ENCODE measurements around the gene THOC5. TPM values are rescaled to one million over a fixed set of nuclear protein-coding genes. Genes with fewer than 3 reads are reported as not detected.
"Not testable (repeated sequence)": the region's sequence is repeated elsewhere in the genome, so short reads cannot be mapped to it uniquely, and the experiment has no call there.

The THOC5 gene
- total RNA-seq, 1 experiment from 2014 or later: 42.3 TPM

DNA sequence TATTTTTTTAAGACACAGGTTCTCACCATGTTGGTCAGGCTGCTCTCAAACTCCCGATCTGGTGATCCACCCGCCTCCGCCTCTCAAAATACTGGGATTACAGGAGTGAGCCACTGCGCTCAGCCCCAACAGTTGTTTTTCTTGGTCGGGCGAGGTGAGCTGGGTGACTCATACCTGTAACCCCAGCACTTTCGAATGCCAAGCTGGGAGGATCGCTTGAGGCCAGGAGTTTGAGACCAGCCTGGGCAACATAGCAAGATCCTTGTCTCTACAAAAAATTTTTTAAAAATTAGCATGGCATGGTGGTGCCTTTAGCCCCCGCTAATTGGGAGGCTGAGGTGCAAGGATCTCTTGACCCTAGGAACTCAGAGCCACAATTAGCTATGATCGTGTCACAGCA, 42.9 kb upstream of the THOC5 start:
- no peaks in the 10 kb centered on the region for H3K9me2 ChIP-seq (ENCODE audit: insufficient read depth)
- H4K20me1 ChIP-seq (ENCODE audit: insufficient read depth): no peaks in the 10 kb centered on the region
- intact Hi-C loops (cut with micrococcal nuclease; ENCODE audit: unreplicated experiment): no loop called here
- no peak for DNase-seq
- H3K4me2 ChIP-seq: no peak overlapping the region
- TF ChIP-seq, protein P1, sequence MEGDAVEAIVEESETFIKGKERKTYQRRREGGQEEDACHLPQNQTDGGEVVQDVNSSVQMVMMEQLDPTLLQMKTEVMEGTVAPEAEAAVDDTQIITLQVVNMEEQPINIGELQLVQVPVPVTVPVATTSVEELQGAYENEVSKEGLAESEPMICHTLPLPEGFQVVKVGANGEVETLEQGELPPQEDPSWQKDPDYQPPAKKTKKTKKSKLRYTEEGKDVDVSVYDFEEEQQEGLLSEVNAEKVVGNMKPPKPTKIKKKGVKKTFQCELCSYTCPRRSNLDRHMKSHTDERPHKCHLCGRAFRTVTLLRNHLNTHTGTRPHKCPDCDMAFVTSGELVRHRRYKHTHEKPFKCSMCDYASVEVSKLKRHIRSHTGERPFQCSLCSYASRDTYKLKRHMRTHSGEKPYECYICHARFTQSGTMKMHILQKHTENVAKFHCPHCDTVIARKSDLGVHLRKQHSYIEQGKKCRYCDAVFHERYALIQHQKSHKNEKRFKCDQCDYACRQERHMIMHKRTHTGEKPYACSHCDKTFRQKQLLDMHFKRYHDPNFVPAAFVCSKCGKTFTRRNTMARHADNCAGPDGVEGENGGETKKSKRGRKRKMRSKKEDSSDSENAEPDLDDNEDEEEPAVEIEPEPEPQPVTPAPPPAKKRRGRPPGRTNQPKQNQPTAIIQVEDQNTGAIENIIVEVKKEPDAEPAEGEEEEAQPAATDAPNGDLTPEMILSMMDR (conservative IDR thresholded peaks at IDR 0.05): no peak
- TF ChIP-seq EZH2 (IDR thresholded peaks at IDR 0.05; ENCODE audit: low read depth): no peak
- BruUV-seq (replicated peaks): no TSS peak
- peaks cover 7% of the 10 kb centered on the region for H3K4me1 ChIP-seq (replicated peaks; ENCODE audit: insufficient read depth)
- peaks cover 13% of the 10 kb centered on the region; the same call in 1 of the 2 replicates for H3F3A ChIP-seq (ENCODE audit: insufficient read depth, low read depth)
- H3K79me2 ChIP-seq (ENCODE audit: low read depth): no peaks in the 10 kb centered on the region
- ChIA-PET CTCF (no interaction called here), POLR2A (ENCODE audit: unreplicated experiment) (no interaction called here)
- no peak overlapping the region for H3K27ac ChIP-seq
- H3K27me3 ChIP-seq (ENCODE audit: insufficient read depth, low read depth): no peaks in the 10 kb centered on the region
- no peaks in the 10 kb centered on the region for H3K9me3 ChIP-seq (ENCODE audit: insufficient read depth, low read depth)
- H2AFZ ChIP-seq: no peak overlapping the region
- H3K36me3 ChIP-seq (ENCODE audit: low read depth): no peaks in the 10 kb centered on the region
- no peak overlapping the region for H3K4me3 ChIP-seq

DNA sequence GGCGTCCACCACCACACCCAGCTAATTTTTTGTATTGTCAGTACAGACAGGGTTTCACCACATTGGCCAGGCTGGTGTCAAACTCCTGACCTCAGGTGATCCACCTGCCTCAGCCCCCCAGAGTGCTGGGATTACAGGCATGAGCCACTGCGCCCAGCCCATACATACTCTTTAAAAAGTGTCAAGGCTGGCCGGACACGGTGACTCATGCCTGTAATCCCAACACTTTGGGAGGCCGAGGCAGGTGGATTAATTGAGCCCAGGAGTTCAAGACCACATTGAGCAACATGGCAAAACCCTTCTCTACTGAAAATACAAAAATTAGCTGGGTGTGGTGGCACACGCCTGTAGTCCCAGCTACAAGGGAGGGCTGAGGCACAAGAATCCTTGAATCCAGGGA, 40.9 kb upstream of the THOC5 start:
- H3K4me3 ChIP-seq; H3K79me2 ChIP-seq (ENCODE audit: low read depth); H3K4me1 ChIP-seq (replicated peaks; ENCODE audit: insufficient read depth); H3K27me3 ChIP-seq (ENCODE audit: insufficient read depth, low read depth); H4K20me1 ChIP-seq (ENCODE audit: insufficient read depth); CTCF ChIA-PET; BruUV-seq (replicated peaks); H3K9me2 ChIP-seq (ENCODE audit: insufficient read depth); H3K9me3 ChIP-seq (ENCODE audit: insufficient read depth, low read depth); DNase-seq; H3F3A ChIP-seq (ENCODE audit: insufficient read depth, low read depth); H2AFZ ChIP-seq; H3K36me3 ChIP-seq (ENCODE audit: low read depth); H3K27ac ChIP-seq; H3K4me2 ChIP-seq; intact Hi-C loops (cut with micrococcal nuclease; ENCODE audit: unreplicated experiment): not testable (repeated sequence)
- POLR2A ChIA-PET (ENCODE audit: unreplicated experiment): interaction anchor here (0.6 kb wide), 1 partner anchor 10 kb away, joined by 3 read pairs; no protein-coding TSS in a partner anchor

DNA sequence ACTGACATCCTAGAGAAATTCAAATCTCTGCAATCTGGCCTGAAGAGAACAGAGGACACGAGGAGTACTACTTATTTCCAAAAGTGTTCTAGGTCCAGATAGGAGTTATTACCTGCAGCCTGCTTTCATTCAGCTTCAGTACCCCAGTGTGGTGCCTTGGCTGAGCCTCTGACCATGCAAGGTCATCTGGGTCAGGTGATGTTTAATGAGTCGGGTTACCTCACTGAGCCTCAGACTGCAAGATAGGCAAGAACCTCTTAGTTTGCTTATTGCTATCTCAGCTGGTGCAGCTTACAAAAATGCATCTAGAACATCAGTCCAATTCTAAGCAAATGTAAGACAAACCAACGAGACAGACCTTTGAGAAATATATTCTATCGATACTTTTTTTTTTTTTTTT, 40.4 kb upstream of the THOC5 start:
- Histone ChIP-seq H3K36me3 (ENCODE audit: low read depth) (no peaks in the 10 kb centered on the region), H3K4me1 (replicated peaks; ENCODE audit: insufficient read depth) (no peaks in the 10 kb centered on the region), H3K27ac (no peak overlapping the region), H3K27me3 (ENCODE audit: insufficient read depth, low read depth) (no peaks in the 10 kb centered on the region), H3K79me2 (ENCODE audit: low read depth) (no peaks in the 10 kb centered on the region), H3K9me3 (ENCODE audit: insufficient read depth, low read depth) (no peaks in the 10 kb centered on the region), H3F3A (ENCODE audit: insufficient read depth, low read depth) (0 out of 2 replicates have a peak, but pooled peaks cover 3% of the 10 kb centered on the region), H3K4me3 (no peak overlapping the region), H3K9me2 (ENCODE audit: insufficient read depth) (no peaks in the 10 kb centered on the region), H3K4me2 (no peak overlapping the region), H4K20me1 (ENCODE audit: insufficient read depth) (no peaks in the 10 kb centered on the region), H2AFZ (no peak overlapping the region)
- no peak for DNase-seq
- ChIA-PET POLR2A (ENCODE audit: unreplicated experiment) (interaction anchor here (0.6 kb wide), 1 partner anchor 10 kb away, joined by 3 read pairs; no protein-coding TSS in a partner anchor), CTCF (no interaction called here)
- intact Hi-C loops (cut with micrococcal nuclease; ENCODE audit: unreplicated experiment): no loop called here
- BruUV-seq (replicated peaks): no TSS peak
- TF ChIP-seq, protein P1 (conservative IDR thresholded peaks at IDR 0.05): no peak
- TF ChIP-seq EZH2 (IDR thresholded peaks at IDR 0.05; ENCODE audit: low read depth): no peak
